Measurements from ENCODE around the gene RPS24.

RPS24 gene

GRCh38 chr10:78000956-78001472, 32.6 kb upstream of the RPS24 start:
- H3K4me3 ChIP-seq (replicated peaks; ENCODE audit: low read depth, low read length), result no peak overlapping the region
- no peak for TF ChIP-seq CTCF (IDR thresholded peaks at IDR 0.05; ENCODE audit: low read depth, low read length, missing control alignments)
- DNase-seq (ENCODE audit: extremely low read depth, low read depth), result no peak

GRCh38 chr10:78002541-78003288, 30.9 kb upstream of the RPS24 start:
- no peak for DNase-seq (ENCODE audit: extremely low read depth, low read depth)
- TF ChIP-seq CTCF (IDR thresholded peaks at IDR 0.05; ENCODE audit: low read depth, low read length, missing control alignments), result no peak
- no peak overlapping the region for H3K4me3 ChIP-seq (replicated peaks; ENCODE audit: low read depth, low read length)

- no peak for TF ChIP-seq CTCF (IDR thresholded peaks at IDR 0.05; ENCODE audit: low read depth, low read length, missing control alignments)
- H3K4me3 ChIP-seq (replicated peaks; ENCODE audit: low read depth, low read length), result no peak overlapping the region
- no peak for DNase-seq (ENCODE audit: extremely low read depth, low read depth)
Measured at GRCh38 chr10:78004215-78005026, 29.2 kb upstream of the RPS24 start.

- no peak overlapping the region for H3K4me3 ChIP-seq (replicated peaks; ENCODE audit: low read depth, low read length)
- TF ChIP-seq CTCF (IDR thresholded peaks at IDR 0.05; ENCODE audit: low read depth, low read length, missing control alignments), result no peak
- no peak for DNase-seq (ENCODE audit: extremely low read depth, low read depth)
Measured at GRCh38 chr10:78007172-78007571, 26.5 kb upstream of the RPS24 start.

- no peak for DNase-seq (ENCODE audit: extremely low read depth, low read depth)
- TF ChIP-seq CTCF (IDR thresholded peaks at IDR 0.05; ENCODE audit: low read depth, low read length, missing control alignments), result no peak
- no peak overlapping the region for H3K4me3 ChIP-seq (replicated peaks; ENCODE audit: low read depth, low read length)
Measured at GRCh38 chr10:78009662-78010061, 24.0 kb upstream of the RPS24 start.

GRCh38 chr10:78010278-78010677, 23.4 kb upstream of the RPS24 start:
- DNase-seq (ENCODE audit: extremely low read depth, low read depth), result no peak
- H3K4me3 ChIP-seq (replicated peaks; ENCODE audit: low read depth, low read length), result no peak overlapping the region
- TF ChIP-seq CTCF (IDR thresholded peaks at IDR 0.05; ENCODE audit: low read depth, low read length, missing control alignments), result no peak
